Measurements from ENCODE around the gene USP25. TPM values are rescaled to one million over a fixed set of nuclear protein-coding genes. Genes with fewer than 3 reads are reported as not detected.

Gene USP25
- total RNA-seq, 3 donors from 2014 or later (not counting 1 experiment from before 2014, with no cell fraction given), result 67.0 to 95.4 (median 76.4) TPM

GRCh38 chr21:15843766-15844165 lies 114.0 kb downstream of the USP25 start:
- Mint-ChIP-seq H3K4me3 (no peak overlapping the region), H3K9me3 (no peaks in the 10 kb centered on the region), H3K27ac (peak overlapping the region in 1 of 2 donors; percentile 34), H3K36me3 (no peaks in the 10 kb centered on the region), H3K4me1 (no peaks in the 10 kb centered on the region), H3K27me3 (ENCODE audit: low read depth in 2 of 2) (no peaks in the 10 kb centered on the region)
- intact Hi-C loops (cut with micrococcal nuclease), result no loop called here
- no peaks in the 10 kb centered on the region for H3K9me3 ChIP-seq (ENCODE audit: control insufficient read depth, insufficient read depth, low read length)
- no peak overlapping the region for H3K27ac ChIP-seq (ENCODE audit: low read length)
- peaks cover 32% of the 10 kb centered on the region for H3K36me3 ChIP-seq (ENCODE audit: control insufficient read depth, insufficient read depth, low read length)
- no peak overlapping the region for H3K4me3 ChIP-seq (ENCODE audit: low read length)
- ATAC-seq (no peak), DNase-seq (no peak)
- no CpG with 5 or more reads among the region's 1 CpG for WGBS (ENCODE audit: insufficient coverage)
- no peaks in the 10 kb centered on the region for H3K27me3 ChIP-seq (ENCODE audit: control insufficient read depth, insufficient read depth, low read length)
- H3K4me1 ChIP-seq (ENCODE audit: control insufficient read depth, insufficient read depth, low read length), result no peaks in the 10 kb centered on the region
- TF ChIP-seq CTCF (IDR thresholded peaks at IDR 0.05), result no peak

- H3K27me3 Mint-ChIP-seq (ENCODE audit: low read depth in 2 of 2), result no peaks in the 10 kb centered on the region
- Histone ChIP-seq H3K27ac (ENCODE audit: low read length) (no peak overlapping the region), H3K4me1 (ENCODE audit: control insufficient read depth, insufficient read depth, low read length) (no peaks in the 10 kb centered on the region), H3K4me3 (ENCODE audit: low read length) (no peak overlapping the region), H3K9me3 (ENCODE audit: control insufficient read depth, insufficient read depth, low read length) (no peaks in the 10 kb centered on the region), H3K36me3 (ENCODE audit: control insufficient read depth, insufficient read depth, low read length) (peaks cover 19% of the 10 kb centered on the region), H3K27me3 (ENCODE audit: control insufficient read depth, insufficient read depth, low read length) (no peaks in the 10 kb centered on the region)
- intact Hi-C loops (cut with micrococcal nuclease), result no loop called here
- peak overlapping the region; percentile 21 to 31 for H3K27ac Mint-ChIP-seq
- no peak overlapping the region for H3K4me3 Mint-ChIP-seq
- H3K9me3 Mint-ChIP-seq, result no peaks in the 10 kb centered on the region
- no peak for TF ChIP-seq CTCF (IDR thresholded peaks at IDR 0.05)
- no peaks in the 10 kb centered on the region for H3K4me1 Mint-ChIP-seq
- WGBS (ENCODE audit: insufficient coverage), result 91% methylated on average over 2 of the region's 4 CpGs
- no peaks in the 10 kb centered on the region for H3K36me3 Mint-ChIP-seq
- no peak for ATAC-seq
- DNase-seq, result no peak
These were observed 119.1 kb downstream of the USP25 start for GRCh38 chr21:15848634-15849560.

- no peak overlapping the region for H3K4me3 Mint-ChIP-seq
- H3K36me3 Mint-ChIP-seq, result peaks cover 9% of the 10 kb centered on the region
- intact Hi-C loops (cut with micrococcal nuclease), result no loop called here
These were observed 120.1 kb downstream of the USP25 start for GRCh38 chr21:15849927-15850326.

More at GRCh38 chr21:15849927-15850326, 120.1 kb downstream of the USP25 start:
- Mint-ChIP-seq H3K27ac (no peak overlapping the region), H3K9me3 (no peaks in the 10 kb centered on the region), H3K27me3 (ENCODE audit: low read depth in 2 of 2) (no peaks in the 10 kb centered on the region), H3K4me1 (peaks cover 7% of the 10 kb centered on the region in 2 donors)
- no CpG with 5 or more reads among the region's 2 CpGs for WGBS (ENCODE audit: insufficient coverage)
- no peak for TF ChIP-seq CTCF (IDR thresholded peaks at IDR 0.05)
- Histone ChIP-seq H3K4me3 (ENCODE audit: low read length) (no peak overlapping the region), H3K27ac (ENCODE audit: low read length) (no peak overlapping the region), H3K4me1 (ENCODE audit: control insufficient read depth, insufficient read depth, low read length) (no peaks in the 10 kb centered on the region), H3K27me3 (ENCODE audit: control insufficient read depth, insufficient read depth, low read length) (no peaks in the 10 kb centered on the region), H3K36me3 (ENCODE audit: control insufficient read depth, insufficient read depth, low read length) (peaks cover 24% of the 10 kb centered on the region), H3K9me3 (ENCODE audit: control insufficient read depth, insufficient read depth, low read length) (no peaks in the 10 kb centered on the region)
- ATAC-seq (no peak), DNase-seq (no peak)
